SK-N-SH (cell line): ENCODE data around the gene SRPRA. TPM values are rescaled to one million over a fixed set of nuclear protein-coding genes. Genes with fewer than 3 reads are reported as not detected.

Source experiments
- CHD2 ChIP-seq: fragments of 150-350 bp; IDR thresholded peaks from 2 replicates; pipeline ENCODE4 v1.6.1; 2018; ENCODE audit warnings: low read length; ENCODE audit not compliant: partially characterized antibody
- EP300 ChIP-seq, 2 experiments: IDR thresholded peaks; 2 replicates each; pipeline versions ENCODE4 v1.4.0 to v1.6.1; 2012; ENCODE audit warnings: borderline replicate concordance in 1 of 2, low read depth in 1 of 2, low read length in 1 of 2
- EZH2phosphoT487 ChIP-seq: fragments of 200-600 bp; sonication (generic); IDR thresholded peaks from 2 replicates; pipeline ENCODE4 v1.6.1; 2017; ENCODE audit warnings: low read depth, mixed run types, mild to moderate bottlenecking, antibody characterized with exemption, moderate library complexity, borderline replicate concordance
- FOSL2 ChIP-seq: IDR thresholded peaks from 2 replicates; pipeline ENCODE4 v1.4.0; 2012; ENCODE audit warnings: low read depth, mild to moderate bottlenecking, moderate library complexity, borderline replicate concordance
- FOXM1 ChIP-seq: IDR thresholded peaks from 2 replicates; pipeline ENCODE4 v1.4.0; 2012; ENCODE audit warnings: low read depth, mild to moderate bottlenecking
- GABPA ChIP-seq: IDR thresholded peaks from 2 replicates; pipeline ENCODE4 v1.4.0; 2012; ENCODE audit warnings: low read depth, mild to moderate bottlenecking
- GATA2 ChIP-seq: sonication (generic); formaldehyde crosslinking; IDR thresholded peaks from 2 replicates; pipeline ENCODE4 v1.5.0; 2020; ENCODE audit warnings: mild to moderate bottlenecking, missing genetic modification reagents
- IRF3 ChIP-seq: fragments of 150-350 bp; IDR thresholded peaks from 2 replicates; pipeline ENCODE4 v1.6.1; 2016; ENCODE audit warnings: mild to moderate bottlenecking, low read depth, low read length
- JUND ChIP-seq: IDR thresholded peaks from 2 replicates; pipeline ENCODE4 v1.4.0; 2012
- MAX ChIP-seq: IDR thresholded peaks from 2 replicates; pipeline ENCODE4 v1.4.0; 2012; ENCODE audit warnings: low read depth
- MEF2A ChIP-seq: IDR thresholded peaks from 2 replicates; pipeline ENCODE4 v1.4.0; 2012; ENCODE audit warnings: low read depth, borderline replicate concordance
- MXI1 ChIP-seq: IDR thresholded peaks from 2 replicates; pipeline ENCODE4 v1.6.1; 2012; ENCODE audit warnings: mild to moderate bottlenecking, low read depth, low read length, improper control_type of control experiment
- POLR2AphosphoS5 ChIP-seq: IDR thresholded peaks from 2 replicates; pipeline ENCODE4 v1.6.1; 2012; ENCODE audit warnings: low read depth, low read length
- RFX5 ChIP-seq: IDR thresholded peaks from 2 replicates; pipeline ENCODE4 v1.6.1; 2012; ENCODE audit warnings: mild to moderate bottlenecking, improper control_type of control experiment, low read length
- SMC3 ChIP-seq: IDR thresholded peaks from 2 replicates; pipeline ENCODE4 v1.6.1; 2012; ENCODE audit warnings: low read depth, low read length, improper control_type of control experiment
- TAF1 ChIP-seq: IDR thresholded peaks from 2 replicates; pipeline ENCODE4 v1.6.1; 2012; ENCODE audit warnings: low read depth, mild to moderate bottlenecking, low read length, moderate library complexity, borderline replicate concordance
- USF1 ChIP-seq: IDR thresholded peaks from 2 replicates; pipeline ENCODE4 v1.4.0; 2012; ENCODE audit warnings: low read depth, borderline replicate concordance
- USF2 ChIP-seq: fragments of 150-350 bp; IDR thresholded peaks from 2 replicates; pipeline ENCODE4 v1.6.1; 2017; ENCODE audit warnings: antibody characterized with exemption, low read length, low read depth, borderline replicate concordance
- polyA plus RNA-seq, 3 experiments: library from polyadenylated mRNA; depleted of rRNA; stranded (reverse); fragments of >200 nt; gene quantifications; 2 replicates each; pipeline ENCODE4 v1.2.3, GENCODE V29; 2012

The SRPRA gene
- polyA plus RNA-seq, 1 of the 3 experiments (the other 2 are of a cell fraction): 129 TPM

GRCh38 chr11:126284829-126285228 lies 16.1 kb upstream of the SRPRA start (continued):
- TF ChIP-seq POLR2AphosphoS5 (no peak), TAF1 (no peak), FOXM1 (no peak), MEF2A (no peak), GABPA (no peak), USF2 (no peak), USF1 (no peak), EZH2phosphoT487 (no peak), GATA2 (CRISPR knock-in tag) (no peak), FOSL2 (peak; percentile 68; the same call in 1 of the 2 replicates), IRF3 (no peak), MXI1 (no peak), RFX5 (no peak), SMC3 (no peak), MAX (no peak), EP300 (IDR thresholded peaks at IDR 0.05; ENCODE audit: borderline replicate concordance in 1 of 2, low read depth in 1 of 2, low read length in 1 of 2) (no peak), JUND (peak; percentile 51), CHD2 (no peak)
